ENCODE results near the gene DDAH2. TPM values are rescaled to one million over a fixed set of nuclear protein-coding genes. Genes with fewer than 3 reads are reported as not detected.

The DDAH2 gene
- polyA plus RNA-seq, 1 donor from 2014 or later: 386 TPM

GRCh38 chr6:31729979-31730630 is 1.0 kb upstream of the DDAH2 start:
- Histone ChIP-seq H3K4me3 (ENCODE audit: low read length) (peak overlapping the region; percentile 92), H3K9ac (ENCODE audit: low read length) (peak overlapping the region; percentile 96), H2AFZ (ENCODE audit: low read depth, low read length) (peak overlapping the region; percentile 97), H3K27ac (ENCODE audit: low read length) (peak overlapping the region; percentile 76), H3F3A (ENCODE audit: insufficient read depth, low read length, poor library complexity, severe bottlenecking) (no peaks in the 10 kb centered on the region), H3K4me2 (ENCODE audit: low read length) (peak overlapping the region; percentile 51), H3K36me3 (ENCODE audit: insufficient read depth, low read length) (no peaks in the 10 kb centered on the region), H3K27me3 (ENCODE audit: insufficient read depth, low read depth, low read length) (no peaks in the 10 kb centered on the region), H4K20me1 (ENCODE audit: insufficient read depth) (no peaks in the 10 kb centered on the region), H3K9me3 (ENCODE audit: low read length) (no peaks in the 10 kb centered on the region), H3K79me2 (replicated peaks; ENCODE audit: insufficient read depth, low read length) (peaks cover 24% of the 10 kb centered on the region), H3K9me2 (ENCODE audit: insufficient read depth, low read length) (no peaks in the 10 kb centered on the region)
- TF ChIP-seq CTCF (IDR thresholded peaks at IDR 0.05; ENCODE audit: poor library complexity, severe bottlenecking) (peak; percentile 42), REST (IDR thresholded peaks at IDR 0.05; ENCODE audit: borderline replicate concordance) (no peak), SMC3 (conservative IDR thresholded peaks at IDR 0.05; ENCODE audit: poor library complexity) (no peak), TAF1 (IDR thresholded peaks at IDR 0.05; ENCODE audit: low read depth) (no peak), RAD21 (conservative IDR thresholded peaks at IDR 0.05) (peak; percentile 19), EZH2 (IDR thresholded peaks at IDR 0.05; ENCODE audit: borderline replicate concordance, insufficient read depth, low read length, poor library complexity, severe bottlenecking) (no peak), POLR2AphosphoS5 (IDR thresholded peaks at IDR 0.05) (peak; percentile 89), EP300 (conservative IDR thresholded peaks at IDR 0.05; ENCODE audit: poor library complexity, severe bottlenecking) (no peak), MXI1 (conservative IDR thresholded peaks at IDR 0.05; ENCODE audit: poor library complexity, severe bottlenecking) (peak; percentile 5)

- no peaks in the 10 kb centered on the region for H3F3A ChIP-seq (ENCODE audit: insufficient read depth, low read length, poor library complexity, severe bottlenecking)
- H3K9me2 ChIP-seq (ENCODE audit: insufficient read depth, low read length): no peaks in the 10 kb centered on the region
- no peaks in the 10 kb centered on the region for H4K20me1 ChIP-seq (ENCODE audit: insufficient read depth)
- no peaks in the 10 kb centered on the region for H3K27me3 ChIP-seq (ENCODE audit: insufficient read depth, low read depth, low read length)
- H3K9ac ChIP-seq (ENCODE audit: low read length): peak overlapping the region; percentile 96
- H2AFZ ChIP-seq (ENCODE audit: low read depth, low read length): peak overlapping the region; percentile 97
- peak overlapping the region; percentile 92 for H3K4me2 ChIP-seq (ENCODE audit: low read length)
- H3K27ac ChIP-seq (ENCODE audit: low read length): peak overlapping the region; percentile 76
- TF ChIP-seq SMC3 (conservative IDR thresholded peaks at IDR 0.05; ENCODE audit: poor library complexity) (peak; percentile 80), EZH2 (IDR thresholded peaks at IDR 0.05; ENCODE audit: borderline replicate concordance, insufficient read depth, low read length, poor library complexity, severe bottlenecking) (no peak), POLR2AphosphoS5 (IDR thresholded peaks at IDR 0.05) (no peak), RAD21 (conservative IDR thresholded peaks at IDR 0.05) (peak; percentile 84), MXI1 (conservative IDR thresholded peaks at IDR 0.05; ENCODE audit: poor library complexity, severe bottlenecking) (peak; percentile 52), REST (IDR thresholded peaks at IDR 0.05; ENCODE audit: borderline replicate concordance) (peak; percentile 0), TAF1 (IDR thresholded peaks at IDR 0.05; ENCODE audit: low read depth) (no peak), EP300 (conservative IDR thresholded peaks at IDR 0.05; ENCODE audit: poor library complexity, severe bottlenecking) (peak; percentile 15), CTCF (IDR thresholded peaks at IDR 0.05; ENCODE audit: poor library complexity, severe bottlenecking) (peak; percentile 95)
- H3K9me3 ChIP-seq (ENCODE audit: low read length): no peaks in the 10 kb centered on the region
- H3K79me2 ChIP-seq (replicated peaks; ENCODE audit: insufficient read depth, low read length): peaks cover 24% of the 10 kb centered on the region
- peak overlapping the region; percentile 92 for H3K4me3 ChIP-seq (ENCODE audit: low read length)
- H3K36me3 ChIP-seq (ENCODE audit: insufficient read depth, low read length): no peaks in the 10 kb centered on the region
Observed at GRCh38 chr6:31729515-31729978, 448 bp upstream of the DDAH2 start.
